Adipose tissue (tissue), 3 donors: ENCODE results near the gene GPR171. TPM values are rescaled to one million over a fixed set of nuclear protein-coding genes. Genes with fewer than 3 reads are reported as not detected.

ENCODE experiments used
- H3K27ac ChIP-seq: one replicate; pipeline ENCODE4 v1.5.1; 2013; ENCODE audit warnings: low read depth, low read length
- WGBS, 3 donors: extraction: QIAGEN DNeasy Blood & Tissue Kit; methylation state at CpG; one replicate each; pipeline ENCODE4 v1.1.7; 2013; 5-methylcytosine and 5-hydroxymethylcytosine counted together
- polyA plus RNA-seq, 3 donors: library from polyadenylated mRNA; stranded (reverse); fragments of 200-250 nt; gene quantifications; one replicate each; pipeline ENCODE4 v1.2.3, GENCODE V29; 2013
- donor health status: healthy with polysubstance abuse.
- donor health status: Bipolar disorder and iron deficiency.
- donor health status: healthy.

Gene GPR171
- polyA plus RNA-seq, 3 donors: 0.59 to 1.0 (median 1.0) TPM

DNA sequence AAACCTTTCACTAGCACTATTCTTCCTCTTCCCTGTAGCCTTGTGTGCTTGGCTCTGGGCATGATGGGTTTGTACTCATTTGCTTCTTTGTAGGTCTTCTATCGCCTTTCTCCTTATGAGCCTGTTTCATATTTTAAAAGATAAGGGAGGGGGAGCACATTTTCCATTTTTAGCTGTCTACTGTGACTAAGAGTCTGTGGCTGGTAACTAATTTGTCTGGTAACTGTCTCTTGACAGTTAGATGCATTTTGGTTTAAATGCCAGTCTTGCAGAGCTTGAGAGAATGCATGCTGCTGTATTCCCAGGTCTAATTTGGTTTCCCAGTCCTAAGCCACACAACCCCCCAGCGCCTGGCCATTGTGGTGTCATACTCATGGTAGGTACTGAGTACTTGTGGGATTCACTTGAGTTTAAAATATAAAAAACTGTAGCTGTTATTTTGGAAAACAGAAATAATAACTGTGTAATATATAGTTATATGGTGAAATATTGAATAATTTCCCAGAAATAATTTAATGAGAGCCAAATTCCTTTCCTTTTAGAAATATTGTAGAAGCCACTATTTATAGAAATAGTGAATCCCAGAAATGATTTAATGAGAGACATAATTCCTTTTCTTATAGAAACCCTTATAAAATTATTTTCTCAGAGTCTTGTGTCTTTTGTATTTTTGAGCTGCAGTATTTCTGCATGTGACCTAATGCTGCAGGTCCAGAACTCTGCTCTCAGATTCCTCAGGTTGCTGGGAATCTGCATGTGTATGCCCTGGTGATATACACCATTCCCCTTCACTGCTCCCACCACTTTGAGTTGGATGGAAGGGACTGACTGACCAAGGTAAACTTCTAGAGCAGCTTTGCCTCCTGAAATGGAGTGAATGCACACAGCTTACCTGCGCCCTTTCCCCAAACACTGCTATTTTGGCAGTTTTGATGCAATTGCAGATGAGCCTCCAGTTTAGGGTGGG is 13.9 kb upstream of the GPR171 start:
- WGBS, 3 donors: 79 to 86% (median 81%) methylated on average over 3 of the region's 3 CpGs
- no peak overlapping the region for H3K27ac ChIP-seq

DNA sequence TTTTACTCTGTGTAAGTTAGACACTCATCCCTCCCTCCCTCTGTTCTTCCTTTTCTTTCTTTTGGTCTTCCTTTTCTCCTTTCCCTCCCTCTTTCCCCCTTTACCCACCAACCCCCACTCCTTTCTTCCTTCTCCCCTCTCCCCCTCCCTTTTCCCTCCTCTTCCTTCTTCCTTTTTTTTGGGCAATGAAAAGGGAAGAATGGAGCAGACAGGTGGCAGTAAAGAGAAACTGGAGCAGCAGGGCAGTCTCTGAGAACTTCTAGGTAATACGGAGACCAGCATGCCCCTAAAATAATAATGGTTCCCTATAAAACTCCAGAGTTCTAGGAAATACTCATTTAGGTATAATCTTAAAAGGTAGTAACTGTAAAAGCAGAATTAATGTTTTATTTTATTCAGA is 11.4 kb upstream of the GPR171 start:
- H3K27ac ChIP-seq: no peak overlapping the region
- WGBS, 3 donors: 69 to 75% (median 74%) methylated on average over 1 of the region's 1 CpG

GRCh38 chr3:151213881-151214280 is 10.9 kb upstream of the GPR171 start:
- WGBS, 3 donors: 91 to 96% (median 92%) methylated on average over 5 of the region's 5 CpGs
- no peak overlapping the region for H3K27ac ChIP-seq

DNA sequence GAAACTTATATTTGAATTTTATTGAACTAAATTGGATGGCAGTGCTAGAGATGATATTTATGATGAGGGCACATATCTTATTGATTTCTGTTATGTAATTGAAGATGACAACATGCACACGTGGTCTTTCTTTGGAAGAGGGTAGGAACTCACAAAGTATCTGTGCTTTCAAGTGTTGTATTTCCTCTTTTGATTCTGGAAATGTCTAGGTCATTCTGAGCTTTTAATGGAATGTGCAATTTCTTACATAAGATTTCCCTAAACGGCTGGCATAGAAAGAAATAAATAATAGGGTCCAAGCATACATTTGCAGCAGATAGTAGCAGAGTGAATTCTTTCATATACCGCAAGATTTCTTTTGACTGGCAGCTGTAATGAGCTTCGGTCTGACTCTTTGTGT is 10.1 kb upstream of the GPR171 start:
- H3K27ac ChIP-seq: no peak overlapping the region
- WGBS, 3 donors: 69 to 73% (median 72%) methylated on average over 4 of the region's 4 CpGs

DNA sequence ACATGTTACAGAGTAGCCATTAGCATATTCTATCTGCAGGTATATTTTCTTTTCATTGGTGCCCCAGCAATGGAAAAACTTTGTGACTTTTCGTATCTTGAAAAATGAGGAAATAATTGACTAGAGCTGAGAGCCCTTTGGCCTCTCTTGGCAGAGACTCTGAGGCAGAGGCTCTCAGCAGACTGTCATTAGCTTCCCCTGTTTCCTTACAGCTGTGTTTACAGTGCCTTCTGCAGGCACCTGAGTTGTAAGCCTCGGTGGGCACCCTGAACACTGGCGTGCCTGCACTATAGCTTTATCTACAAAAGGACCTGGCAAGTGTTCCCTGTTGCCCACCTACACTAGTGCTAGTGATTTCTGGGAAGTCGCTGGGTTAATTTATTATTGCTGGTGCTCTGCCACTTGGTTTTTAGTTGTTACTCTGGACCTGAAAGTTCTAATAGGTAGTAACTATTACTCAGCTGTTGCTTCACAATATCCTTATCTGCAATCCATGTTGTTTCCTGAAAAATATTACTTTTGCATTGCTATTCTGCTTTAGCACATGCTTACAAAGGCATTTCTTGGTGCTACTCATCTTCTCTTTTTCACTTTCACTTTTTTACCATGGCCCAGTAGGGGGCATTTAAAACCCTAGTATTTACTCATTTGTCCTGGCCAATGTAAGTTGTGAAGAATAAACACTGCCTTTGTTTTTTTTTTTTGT is 7.8 kb upstream of the GPR171 start:
- WGBS, 3 donors: 16 to 36% (median 29%) methylated on average over 4 of the region's 4 CpGs
- no peak overlapping the region for H3K27ac ChIP-seq

DNA sequence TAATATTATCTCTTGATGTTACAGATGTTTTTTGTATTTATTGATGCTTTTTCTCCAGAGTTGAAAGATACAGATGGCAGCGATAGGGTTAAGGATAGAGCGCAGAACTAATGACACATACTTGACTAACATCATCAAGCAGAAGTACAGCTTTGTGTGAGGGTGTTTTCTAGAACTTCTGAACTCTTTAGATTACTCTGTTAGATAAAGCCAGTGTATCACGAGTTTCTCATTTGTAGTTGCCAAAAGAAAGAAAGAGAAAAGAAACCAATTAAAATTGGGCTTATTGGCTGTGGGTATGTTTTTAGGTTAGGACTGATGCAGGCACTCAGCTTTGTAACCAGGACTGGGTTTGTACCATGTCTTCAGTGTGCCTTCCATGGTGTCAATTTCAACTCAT is 6.6 kb upstream of the GPR171 start:
- WGBS, 3 donors: 89 to 94% (median 94%) methylated on average over 3 of the region's 3 CpGs
- no peak overlapping the region for H3K27ac ChIP-seq

- WGBS, 3 donors: 83 to 87% (median 84%) methylated on average over 3 of the region's 3 CpGs
- H3K27ac ChIP-seq: no peak overlapping the region
Measured at GRCh38 chr3:151206201-151206600, 3.2 kb upstream of the GPR171 start.

- whole genome bisulfite sequencing, 3 donors: 91 to 96% (median 95%) methylated on average over 6 of the region's 6 CpGs
- H3K27ac ChIP-seq: no peak overlapping the region
Measured at GRCh38 chr3:151205482-151205881, 2.5 kb upstream of the GPR171 start.

DNA sequence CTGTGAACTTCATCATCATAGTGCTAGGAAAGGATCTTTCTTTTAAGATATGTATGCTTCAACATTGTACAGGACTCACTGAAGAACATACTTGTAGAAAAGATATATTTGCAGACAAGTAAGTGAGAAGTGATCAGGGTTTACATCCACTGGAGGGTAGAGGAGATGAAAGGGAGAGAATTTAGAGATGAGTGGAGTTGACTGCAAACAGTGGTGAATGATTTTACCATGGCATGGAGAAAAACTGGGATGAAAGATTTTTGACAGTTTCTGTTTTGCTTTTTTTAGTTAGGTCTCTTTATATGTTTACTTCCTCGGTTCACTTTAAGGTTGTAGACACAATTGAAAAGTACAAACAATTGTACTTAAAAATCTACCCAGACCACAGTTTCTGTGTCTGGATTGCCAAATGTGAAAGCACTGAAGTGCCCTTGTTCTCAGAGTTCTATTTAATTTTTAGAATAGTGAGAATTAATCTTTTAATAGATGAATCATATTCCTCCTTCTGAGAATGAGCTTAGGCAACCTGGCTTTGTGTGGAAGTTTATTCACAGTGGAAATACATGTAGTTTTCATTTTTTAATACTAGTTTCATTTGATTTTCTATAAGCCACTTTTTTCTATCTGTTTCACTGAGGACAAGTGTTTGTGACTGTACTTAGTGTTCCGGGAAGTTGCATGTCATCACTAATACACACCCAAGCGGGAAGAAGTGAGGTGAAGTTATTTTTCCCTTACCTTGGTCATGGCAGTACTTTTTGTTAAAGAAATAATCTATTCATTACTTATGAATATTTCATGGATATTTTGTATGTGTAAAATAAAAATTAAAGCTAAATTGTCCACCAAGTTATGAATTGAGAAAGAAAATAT is 1.8 kb upstream of the GPR171 start:
- 77 to 90% (median 86%) methylated on average over 3 of the region's 3 CpGs for WGBS, 3 donors
- no peak overlapping the region for H3K27ac ChIP-seq

GRCh38 chr3:151201051-151201730 is 1.8 kb downstream of the GPR171 start:
- no peak overlapping the region for H3K27ac ChIP-seq
- WGBS, 3 donors: 89 to 92% (median 91%) methylated on average over 7 of the region's 7 CpGs

- 61 to 72% (median 71%) methylated on average over 2 of the region's 2 CpGs for WGBS, 3 donors
- H3K27ac ChIP-seq: no peak overlapping the region
Measured at GRCh38 chr3:151200586-151200985, 2.4 kb downstream of the GPR171 start.

DNA sequence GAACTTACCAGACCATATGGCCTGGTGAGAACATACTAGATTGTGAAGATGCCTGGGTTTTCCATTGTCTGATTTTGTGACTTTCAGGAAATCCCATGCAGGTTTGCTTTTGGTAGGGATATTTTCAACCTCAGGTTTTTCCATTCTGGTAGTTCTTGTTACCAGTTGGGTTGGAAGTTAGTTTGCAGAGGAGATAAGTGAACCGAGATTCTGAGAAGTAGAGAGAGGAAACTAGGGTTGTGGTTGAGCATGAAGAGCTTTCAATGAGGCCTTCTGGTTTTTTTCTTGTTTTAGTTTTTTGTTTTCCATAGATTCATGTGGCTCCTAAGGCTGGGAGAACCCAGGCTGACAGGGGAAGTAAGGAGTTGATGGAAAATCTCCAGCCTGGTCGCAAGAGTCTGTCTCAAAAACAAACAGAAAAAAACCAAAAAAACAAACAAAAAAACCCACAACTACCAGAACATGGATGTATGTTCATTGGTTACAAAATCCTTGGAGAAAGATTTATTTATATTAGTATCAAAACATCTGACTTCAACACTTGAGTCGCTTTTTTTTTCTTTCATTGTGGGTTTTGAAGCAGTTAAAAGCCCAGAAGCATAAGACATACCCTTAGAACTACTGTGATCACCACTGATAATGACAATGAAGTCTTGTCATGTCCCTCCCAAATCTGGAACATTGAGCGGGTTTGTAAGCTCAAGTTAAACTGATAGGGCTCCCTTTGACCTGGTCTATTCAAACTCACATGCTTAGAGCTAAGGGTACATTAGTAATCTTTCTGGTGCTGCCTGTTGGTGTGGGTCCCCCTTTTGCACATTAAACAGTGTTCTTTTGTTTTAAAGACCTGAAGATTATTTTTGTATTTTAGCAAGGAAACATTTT is 3.2 kb downstream of the GPR171 start:
- H3K27ac ChIP-seq: no peak overlapping the region
- 83 to 91% (median 83%) methylated on average over 4 of the region's 4 CpGs for WGBS, 3 donors

GRCh38 chr3:151198849-151199248 is 4.2 kb downstream of the GPR171 start:
- WGBS, 3 donors: 93 to 96% (median 94%) methylated on average over 5 of the region's 5 CpGs
- no peak overlapping the region for H3K27ac ChIP-seq

- no peak overlapping the region for H3K27ac ChIP-seq
- 58 to 86% (median 77%) methylated on average over 6 of the region's 6 CpGs for WGBS, 3 donors
Measured at GRCh38 chr3:151197981-151198767, 4.8 kb downstream of the GPR171 start.

DNA sequence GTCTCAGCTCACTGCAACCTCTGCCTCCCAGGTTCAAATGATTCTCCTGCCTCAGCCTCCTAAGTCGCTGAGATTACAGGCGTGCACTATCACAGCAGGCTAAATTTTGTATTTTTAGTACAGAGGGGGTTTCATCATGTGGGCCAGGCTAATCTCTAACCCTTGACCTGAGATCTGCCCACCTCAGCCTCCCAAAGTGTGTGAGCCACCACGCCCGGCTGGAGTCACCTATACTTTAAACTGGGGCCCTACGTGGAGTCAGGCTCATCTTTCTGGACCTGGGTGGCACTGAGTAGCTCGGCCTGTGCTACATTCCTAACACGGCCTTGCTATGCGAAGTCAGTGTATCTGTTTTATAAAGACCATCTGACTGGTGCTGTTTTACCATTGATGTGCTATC is 5.8 kb downstream of the GPR171 start:
- H3K27ac ChIP-seq: no peak overlapping the region
- 97 to 98% (median 97%) methylated on average over 8 of the region's 8 CpGs for WGBS, 3 donors

DNA sequence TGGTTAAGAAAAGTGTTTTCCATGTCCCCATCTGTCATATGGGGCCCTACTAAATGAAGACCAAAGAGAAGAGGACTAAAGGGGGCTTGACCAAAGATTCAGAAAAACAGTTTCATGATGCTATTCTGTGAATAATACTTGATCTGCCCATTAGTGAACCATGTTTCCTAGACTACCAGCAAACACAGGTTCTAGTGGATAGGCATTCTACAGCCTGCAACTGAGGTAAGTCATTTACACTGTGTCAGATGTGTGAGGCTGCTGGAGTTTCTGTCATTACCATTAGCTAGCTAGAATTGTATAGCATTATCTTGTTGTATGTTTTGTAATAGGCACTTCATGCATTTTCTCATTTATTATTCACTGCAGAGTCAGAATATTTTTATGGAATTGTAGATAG is 6.6 kb downstream of the GPR171 start:
- no peak overlapping the region for H3K27ac ChIP-seq

GRCh38 chr3:151195826-151196225 is 7.2 kb downstream of the GPR171 start:
- WGBS, 3 donors: 83 to 86% (median 86%) methylated on average over 1 of the region's 1 CpG
- no peak overlapping the region for H3K27ac ChIP-seq
